SK-N-SH (cell line): ENCODE results near the gene SAA4.

Experiments used
- EP300 ChIP-seq, 2 experiments: IDR thresholded peaks; 2 replicates each; pipeline versions ENCODE4 v1.4.0 to v1.6.1; 2012; ENCODE audit warnings: borderline replicate concordance in 1 of 2, low read depth in 1 of 2, low read length in 1 of 2
- TF ChIP-seq, protein P1 (sequence below): fragments of 200-600 bp; sonication (generic); IDR thresholded peaks from 2 replicates; pipeline ENCODE4 v1.6.1; 2017; ENCODE audit warnings: antibody characterized with exemption, mild to moderate bottlenecking, moderate library complexity
- TF ChIP-seq, protein P2 (sequence below): IDR thresholded peaks from 2 replicates; pipeline ENCODE4; 2012
- TF ChIP-seq, protein P3 (sequence below): fragments of 150-350 bp; IDR thresholded peaks from 2 replicates; pipeline ENCODE4 v1.6.1; 2016; ENCODE audit warnings: mild to moderate bottlenecking, low read depth, low read length

DNA sequence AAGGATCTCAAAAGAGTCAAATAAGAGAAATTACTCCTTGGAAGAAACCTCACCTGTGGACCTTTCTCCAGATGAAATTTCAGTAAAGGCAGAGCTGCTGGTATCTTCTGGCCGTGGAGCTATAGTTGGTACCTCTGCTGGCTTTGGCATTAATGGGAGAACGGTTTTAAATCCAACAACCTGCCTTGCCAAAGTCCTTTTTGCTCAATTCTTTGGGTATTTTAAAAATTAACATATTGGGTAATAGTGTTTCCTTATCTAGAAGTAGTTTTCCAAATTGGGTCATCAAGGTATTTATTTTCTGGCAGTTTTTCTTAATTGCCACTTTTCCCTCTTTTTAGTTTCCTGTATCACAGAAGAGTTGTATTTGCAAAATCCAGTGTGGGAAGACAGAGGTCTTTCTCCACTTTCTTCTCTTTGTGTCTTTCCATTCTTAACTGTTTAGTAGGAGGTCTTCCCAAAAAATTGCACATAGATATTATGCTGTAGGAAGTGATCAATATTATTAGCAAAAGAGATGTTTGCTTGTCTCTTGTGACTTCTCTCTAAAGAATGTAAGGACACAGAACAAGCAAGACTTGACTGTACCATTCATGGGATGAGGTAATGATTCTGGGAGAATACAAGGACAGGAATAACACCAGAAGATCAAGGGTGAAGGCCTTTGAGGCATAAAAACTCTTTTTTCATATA, at the start of gene SAA4:
- TF ChIP-seq, protein P1, sequence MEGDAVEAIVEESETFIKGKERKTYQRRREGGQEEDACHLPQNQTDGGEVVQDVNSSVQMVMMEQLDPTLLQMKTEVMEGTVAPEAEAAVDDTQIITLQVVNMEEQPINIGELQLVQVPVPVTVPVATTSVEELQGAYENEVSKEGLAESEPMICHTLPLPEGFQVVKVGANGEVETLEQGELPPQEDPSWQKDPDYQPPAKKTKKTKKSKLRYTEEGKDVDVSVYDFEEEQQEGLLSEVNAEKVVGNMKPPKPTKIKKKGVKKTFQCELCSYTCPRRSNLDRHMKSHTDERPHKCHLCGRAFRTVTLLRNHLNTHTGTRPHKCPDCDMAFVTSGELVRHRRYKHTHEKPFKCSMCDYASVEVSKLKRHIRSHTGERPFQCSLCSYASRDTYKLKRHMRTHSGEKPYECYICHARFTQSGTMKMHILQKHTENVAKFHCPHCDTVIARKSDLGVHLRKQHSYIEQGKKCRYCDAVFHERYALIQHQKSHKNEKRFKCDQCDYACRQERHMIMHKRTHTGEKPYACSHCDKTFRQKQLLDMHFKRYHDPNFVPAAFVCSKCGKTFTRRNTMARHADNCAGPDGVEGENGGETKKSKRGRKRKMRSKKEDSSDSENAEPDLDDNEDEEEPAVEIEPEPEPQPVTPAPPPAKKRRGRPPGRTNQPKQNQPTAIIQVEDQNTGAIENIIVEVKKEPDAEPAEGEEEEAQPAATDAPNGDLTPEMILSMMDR, result no peak
- TF ChIP-seq, protein P2, sequence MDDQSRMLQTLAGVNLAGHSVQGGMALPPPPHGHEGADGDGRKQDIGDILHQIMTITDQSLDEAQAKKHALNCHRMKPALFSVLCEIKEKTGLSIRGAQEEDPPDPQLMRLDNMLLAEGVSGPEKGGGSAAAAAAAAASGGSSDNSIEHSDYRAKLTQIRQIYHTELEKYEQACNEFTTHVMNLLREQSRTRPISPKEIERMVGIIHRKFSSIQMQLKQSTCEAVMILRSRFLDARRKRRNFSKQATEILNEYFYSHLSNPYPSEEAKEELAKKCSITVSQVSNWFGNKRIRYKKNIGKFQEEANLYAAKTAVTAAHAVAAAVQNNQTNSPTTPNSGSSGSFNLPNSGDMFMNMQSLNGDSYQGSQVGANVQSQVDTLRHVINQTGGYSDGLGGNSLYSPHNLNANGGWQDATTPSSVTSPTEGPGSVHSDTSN, result no peak
- TF ChIP-seq EP300 (IDR thresholded peaks at IDR 0.05; ENCODE audit: borderline replicate concordance in 1 of 2, low read depth in 1 of 2, low read length in 1 of 2), result no peak
- TF ChIP-seq, protein P3, sequence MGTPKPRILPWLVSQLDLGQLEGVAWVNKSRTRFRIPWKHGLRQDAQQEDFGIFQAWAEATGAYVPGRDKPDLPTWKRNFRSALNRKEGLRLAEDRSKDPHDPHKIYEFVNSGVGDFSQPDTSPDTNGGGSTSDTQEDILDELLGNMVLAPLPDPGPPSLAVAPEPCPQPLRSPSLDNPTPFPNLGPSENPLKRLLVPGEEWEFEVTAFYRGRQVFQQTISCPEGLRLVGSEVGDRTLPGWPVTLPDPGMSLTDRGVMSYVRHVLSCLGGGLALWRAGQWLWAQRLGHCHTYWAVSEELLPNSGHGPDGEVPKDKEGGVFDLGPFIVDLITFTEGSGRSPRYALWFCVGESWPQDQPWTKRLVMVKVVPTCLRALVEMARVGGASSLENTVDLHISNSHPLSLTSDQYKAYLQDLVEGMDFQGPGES, result no peak
